HG03103 (cell line): ENCODE results near the gene MEN1.
"Not testable (repeated sequence)": the region's sequence is repeated elsewhere in the genome, so short reads cannot be mapped to it uniquely, and the experiment has no call there.

Experiments used
- ATAC-seq: cut with Tn5 transposase; IDR thresholded peaks from one replicate; pipeline ENCODE4 v1.9.1; 2021; ENCODE audit warnings: low read depth; ENCODE audit not compliant: unreplicated experiment

MEN1 gene

DNA sequence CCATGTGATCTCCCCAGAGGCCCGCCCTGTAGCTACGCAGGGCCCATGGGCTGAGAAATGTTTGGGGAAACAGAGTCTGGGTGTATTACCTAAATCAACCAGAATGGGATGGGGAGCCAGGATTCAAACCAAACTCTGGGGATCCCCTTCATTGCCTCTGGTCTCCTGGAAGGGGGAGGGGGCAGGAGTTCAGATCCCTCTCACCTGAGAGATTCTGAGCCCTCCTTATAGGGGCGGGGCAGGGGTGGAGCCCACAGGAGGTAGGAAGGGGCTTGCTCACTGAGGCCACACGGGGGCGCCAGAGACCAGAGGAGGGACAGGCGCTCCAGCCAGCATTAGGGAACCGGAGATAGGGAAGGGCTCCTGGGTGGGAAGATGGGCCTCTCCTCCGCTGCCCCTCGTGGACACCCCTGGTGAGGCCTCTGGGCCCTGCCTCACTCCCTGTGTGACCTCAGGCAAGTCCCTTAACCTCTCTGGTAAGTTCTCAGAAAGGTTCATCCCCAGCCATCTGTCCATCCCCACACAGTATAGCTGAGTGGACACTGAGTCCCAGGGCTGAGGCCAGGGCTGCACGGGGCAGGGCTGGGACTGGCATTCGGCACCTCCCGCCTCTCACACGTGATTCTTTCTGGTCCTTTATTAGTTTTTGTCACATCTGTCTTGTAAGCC lies 36.8 kb upstream of the MEN1 start:
- no peak for ATAC-seq

DNA sequence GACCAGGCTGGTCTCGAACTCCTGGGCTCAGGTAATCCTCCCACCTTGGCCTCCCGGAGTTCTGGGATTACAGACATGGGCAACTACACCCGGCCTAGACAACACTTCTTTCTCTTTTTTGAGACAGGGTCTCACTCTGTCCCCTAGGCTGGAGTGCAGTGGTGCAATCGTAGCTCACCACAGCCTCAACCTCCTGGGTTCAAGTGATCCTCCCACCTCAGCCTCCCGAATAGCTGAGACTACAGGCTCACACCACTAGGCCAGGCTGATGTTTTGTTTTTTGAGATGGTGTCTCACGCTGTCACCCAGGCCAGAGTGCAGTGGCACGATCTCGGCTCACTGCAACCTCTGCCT lies 35.4 kb upstream of the MEN1 start:
- ATAC-seq: not testable (repeated sequence)

DNA sequence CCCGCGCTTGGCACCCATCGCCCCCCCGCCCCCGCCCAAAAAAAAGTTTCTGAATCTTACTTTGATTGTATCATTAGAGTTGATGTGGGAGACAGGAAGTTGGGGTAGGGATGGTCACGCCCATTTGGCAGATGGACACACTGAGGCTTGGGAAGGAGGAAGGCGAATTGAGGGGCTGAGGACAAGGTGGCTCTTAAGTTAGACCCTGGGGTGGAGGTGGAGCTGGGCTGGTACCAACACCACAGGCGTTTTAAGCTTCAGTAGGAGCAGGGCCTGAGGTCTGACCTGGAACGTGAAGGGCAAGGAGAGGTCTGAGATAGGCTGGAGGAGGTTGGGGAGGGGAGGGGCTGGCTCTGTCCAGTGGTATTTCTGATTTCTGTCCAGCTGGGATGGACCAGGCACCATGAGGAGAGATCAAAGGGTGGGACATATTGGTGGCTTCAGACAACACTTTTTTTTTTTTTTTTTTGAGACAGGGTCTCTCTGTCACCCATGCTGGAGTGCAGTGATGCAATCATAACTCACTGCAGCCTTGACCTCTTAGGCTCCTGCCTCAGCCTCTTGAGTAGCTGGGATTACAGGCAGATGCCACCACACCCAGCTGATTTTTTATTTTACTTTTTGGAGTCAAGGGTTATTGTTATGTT lies 34.9 kb upstream of the MEN1 start:
- ATAC-seq: no peak

DNA sequence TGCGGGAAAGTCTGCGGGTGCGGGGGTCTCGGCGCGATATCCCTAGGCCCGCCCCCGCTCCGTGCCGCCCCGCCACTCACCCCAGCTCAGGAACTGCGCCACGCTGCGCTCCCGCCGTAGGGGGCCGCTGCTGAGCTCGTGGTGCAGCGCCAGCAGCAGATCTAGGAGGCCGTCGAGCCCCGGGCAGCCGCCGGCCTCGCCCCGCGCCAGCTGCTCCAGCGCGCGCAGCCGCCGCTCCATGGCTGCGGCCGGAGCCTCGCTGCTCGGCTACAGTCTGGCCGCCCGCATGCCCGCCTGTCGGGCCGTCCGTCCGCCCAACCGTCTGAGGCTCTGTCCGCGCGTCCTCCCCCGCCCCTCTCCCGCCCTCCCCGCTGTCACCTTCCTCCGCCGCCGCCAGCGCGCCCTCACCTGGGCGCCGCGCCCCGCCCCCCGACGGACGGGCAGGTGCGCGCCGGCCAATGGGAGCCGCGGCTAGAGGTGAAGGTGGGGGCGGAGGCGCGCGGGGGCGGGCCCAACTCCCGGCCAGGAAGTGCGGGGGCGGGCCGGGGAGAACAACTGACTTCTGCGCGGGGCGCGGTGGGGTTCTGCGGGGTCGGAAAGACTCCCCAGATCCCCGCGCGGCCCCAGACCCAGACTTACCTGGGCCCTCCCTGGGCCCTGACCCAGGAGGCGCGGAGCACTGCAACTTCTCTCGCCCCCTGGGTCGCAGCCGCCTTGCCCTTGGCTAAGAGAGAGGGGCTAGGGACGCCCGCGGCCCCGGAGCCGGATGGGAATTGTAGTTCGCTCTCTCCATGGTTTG lies 34.2 kb upstream of the MEN1 start, which contains the start of gene CDC42BPG:
Gene CDC42BPG, minus strand, starts transcription at position 324 of the 799 bp plus-strand sequence. Its CDS starts 84 bp downstream, at position 240.
- no peak for ATAC-seq

DNA sequence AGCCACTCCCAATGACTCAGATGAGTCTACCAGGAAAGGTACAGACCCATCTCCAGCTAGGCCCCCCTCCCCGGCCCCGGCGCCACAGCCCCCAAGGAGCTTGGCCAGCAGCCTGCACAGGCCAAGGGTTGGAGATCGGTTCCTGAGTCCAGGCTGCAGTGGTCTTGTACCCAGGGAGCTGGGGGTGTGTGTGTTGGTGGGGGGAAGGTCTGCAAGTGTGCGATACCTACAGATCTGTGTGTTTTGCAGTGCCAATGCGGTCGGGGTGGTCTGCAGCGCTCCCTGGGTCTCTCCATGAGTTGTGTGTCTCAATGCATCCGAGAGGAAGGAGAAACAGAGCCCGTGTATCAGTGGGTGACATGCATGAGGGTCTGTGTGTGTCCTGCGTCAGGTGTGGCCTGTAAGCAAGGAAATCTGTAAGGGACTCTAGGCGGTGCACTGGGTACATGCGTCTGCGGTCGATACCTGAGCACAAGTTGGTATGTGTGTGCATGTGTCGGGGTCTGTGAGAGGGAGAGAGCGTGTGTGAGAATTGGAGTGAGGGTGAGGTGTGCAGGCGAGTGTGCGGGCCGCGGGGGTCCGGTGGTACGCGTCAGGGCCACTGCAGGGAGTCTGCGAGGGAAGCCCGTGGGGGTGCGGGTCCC lies 33.5 kb upstream of the MEN1 start:
- no peak for ATAC-seq

DNA sequence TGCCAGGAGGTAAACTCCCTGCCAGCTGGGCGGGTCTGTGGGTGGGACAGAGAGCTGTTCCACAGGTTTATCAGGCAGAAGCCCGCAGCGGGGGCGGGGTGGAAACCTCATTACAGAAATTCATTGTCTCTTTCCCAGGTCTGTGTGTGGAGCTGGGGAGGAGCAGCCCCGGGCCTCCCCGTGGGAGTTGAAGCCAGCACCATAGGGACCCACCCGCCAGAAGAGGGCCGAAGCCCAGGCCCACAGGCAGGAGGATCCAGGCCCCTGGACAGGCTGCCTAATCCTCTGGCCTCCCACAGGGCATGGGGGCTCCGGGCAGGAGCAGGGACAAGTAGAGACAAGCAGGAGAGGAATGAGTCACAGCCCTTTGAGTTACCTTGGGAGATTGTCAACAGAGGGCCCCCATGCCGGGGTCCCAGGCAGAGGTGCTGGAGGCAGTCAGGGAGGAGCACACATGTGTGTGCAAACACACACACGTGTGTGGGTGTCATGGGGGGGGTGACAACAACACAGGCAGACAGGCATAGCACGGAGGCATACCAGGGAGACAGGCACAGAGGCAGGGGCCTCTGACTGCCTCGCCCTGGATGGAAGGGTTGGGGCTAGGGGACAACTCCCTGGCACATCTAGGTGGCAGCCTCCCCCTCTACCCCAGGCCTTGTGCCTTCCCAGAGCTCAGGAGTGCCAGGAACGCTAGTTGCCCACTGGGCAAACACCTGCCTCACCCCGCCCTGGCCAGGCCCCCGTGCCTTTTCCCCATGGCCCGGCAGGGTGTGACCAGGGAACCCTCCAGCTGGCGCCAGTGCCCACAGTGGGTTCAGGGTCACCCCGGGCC lies 32.7 kb upstream of the MEN1 start:
- no peak for ATAC-seq

DNA sequence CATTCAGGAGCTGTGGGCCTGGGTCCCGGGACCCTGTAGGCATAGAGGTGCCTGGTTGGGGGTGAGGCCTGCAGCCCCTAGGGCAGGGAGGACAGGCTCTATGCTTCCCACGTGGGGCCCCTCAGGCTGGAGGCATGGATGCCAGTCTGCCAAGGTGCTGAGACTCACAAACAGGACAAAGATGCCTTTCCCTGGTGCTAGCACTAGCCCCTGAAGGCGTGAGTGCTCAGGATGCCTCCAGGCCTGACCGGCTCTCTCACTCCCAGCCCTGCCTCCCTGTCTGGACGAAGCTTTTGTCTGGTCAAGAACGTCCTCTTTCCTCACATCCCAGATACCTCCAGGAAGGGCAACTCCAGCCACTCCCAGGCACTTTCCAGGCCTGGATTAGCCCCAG lies 32.0 kb upstream of the MEN1 start:
- no peak for ATAC-seq

DNA sequence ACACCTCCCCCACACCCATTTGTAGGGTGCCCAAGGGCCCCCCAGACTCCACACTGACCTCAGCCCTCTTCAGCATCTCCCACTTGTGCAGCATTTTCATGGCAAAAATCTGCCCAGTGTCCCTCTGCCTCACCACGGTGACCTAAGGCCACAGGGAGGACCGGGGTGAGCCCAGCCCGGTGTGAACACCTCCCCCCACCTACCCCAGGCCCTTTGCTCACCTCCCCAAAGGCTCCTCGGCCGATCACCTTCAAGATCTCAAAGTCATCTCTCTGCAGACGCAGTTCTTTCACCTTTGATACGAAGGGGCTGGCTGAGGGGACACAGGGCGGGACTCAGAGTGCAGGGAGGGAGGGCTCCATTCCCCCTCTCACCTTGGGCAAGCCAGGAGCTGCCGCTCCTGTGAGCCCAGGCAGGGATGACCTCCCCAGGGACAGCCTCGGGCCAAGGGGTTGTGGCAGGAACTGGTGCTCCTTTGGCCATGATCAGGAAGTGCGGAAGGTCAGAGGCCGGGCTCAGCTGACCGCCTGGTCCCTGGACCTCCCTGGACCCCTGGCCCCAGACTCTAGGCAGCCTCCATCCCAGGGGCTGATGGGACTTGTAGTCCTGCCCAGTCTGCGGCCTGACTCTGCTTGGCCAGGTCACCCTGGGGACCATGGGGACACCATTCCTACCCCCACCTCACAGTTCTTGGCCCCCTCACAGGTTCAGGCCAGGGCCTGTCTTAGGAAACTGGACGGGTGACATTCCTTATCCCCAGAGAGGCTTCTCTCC lies 31.4 kb upstream of the MEN1 start:
- no peak for ATAC-seq

DNA sequence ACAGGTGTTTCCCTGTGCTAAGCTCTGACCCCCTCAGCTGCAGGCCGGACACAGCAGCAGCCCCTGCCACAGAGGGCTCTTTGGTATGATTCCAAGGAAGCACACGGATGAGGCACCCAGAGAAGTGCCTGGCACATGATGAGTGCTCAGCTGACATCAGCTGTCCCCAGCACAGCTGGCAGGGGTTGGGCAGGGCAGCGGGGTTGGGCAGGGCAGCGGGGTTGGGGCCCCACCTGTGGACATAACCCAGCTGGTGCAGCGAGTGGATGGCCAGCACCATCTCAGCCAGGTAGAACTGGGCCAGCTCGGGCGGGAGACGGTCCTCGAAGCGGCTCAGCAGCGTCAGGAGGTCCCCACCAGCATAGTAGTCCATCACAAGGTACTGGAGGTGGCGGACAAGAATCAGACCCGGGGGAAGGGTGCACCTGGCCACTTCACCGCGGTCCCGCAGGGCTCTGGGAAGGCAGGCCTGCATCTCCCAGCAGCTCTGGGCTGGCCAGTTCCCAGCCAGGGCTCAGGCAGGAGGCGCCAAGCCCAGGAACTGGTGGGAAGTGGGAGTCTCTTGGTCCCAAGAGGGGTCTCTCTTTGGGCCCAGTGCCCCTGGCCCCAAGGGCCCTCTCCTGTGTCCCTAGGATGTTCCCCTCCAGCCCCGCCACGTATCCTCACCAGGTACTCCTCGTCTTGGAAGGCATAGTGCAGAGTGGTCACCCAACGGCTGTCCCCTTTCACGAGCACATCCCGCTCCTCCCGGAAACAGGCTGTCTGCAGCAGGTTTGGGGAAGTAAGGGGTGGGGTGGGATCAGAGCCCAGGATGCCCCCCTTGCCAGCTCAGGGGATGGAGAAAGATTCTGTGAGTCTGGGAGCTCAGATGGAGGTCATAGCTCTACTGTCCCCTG lies 29.8 kb upstream of the MEN1 start:
- ATAC-seq: no peak

DNA sequence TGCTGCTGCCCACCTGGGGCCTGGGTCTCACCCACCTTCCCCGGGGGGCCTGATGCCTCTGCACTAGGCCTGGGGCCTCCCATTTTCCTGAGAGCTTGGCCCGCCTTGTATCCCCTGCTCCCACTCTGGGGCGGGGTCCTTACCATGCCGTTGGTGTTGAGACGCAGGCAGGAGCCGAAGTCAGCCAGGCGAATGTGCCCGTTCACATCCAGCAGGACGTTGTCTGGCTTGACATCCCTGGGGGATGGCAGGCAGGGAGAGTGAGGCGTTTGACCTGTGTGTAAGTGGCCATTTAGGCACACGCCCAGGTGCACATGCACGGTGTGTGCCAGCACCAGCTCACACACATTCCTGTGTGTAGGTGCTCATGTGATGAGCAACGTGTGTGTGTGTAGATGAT lies 29.0 kb upstream of the MEN1 start:
- no peak for ATAC-seq

DNA sequence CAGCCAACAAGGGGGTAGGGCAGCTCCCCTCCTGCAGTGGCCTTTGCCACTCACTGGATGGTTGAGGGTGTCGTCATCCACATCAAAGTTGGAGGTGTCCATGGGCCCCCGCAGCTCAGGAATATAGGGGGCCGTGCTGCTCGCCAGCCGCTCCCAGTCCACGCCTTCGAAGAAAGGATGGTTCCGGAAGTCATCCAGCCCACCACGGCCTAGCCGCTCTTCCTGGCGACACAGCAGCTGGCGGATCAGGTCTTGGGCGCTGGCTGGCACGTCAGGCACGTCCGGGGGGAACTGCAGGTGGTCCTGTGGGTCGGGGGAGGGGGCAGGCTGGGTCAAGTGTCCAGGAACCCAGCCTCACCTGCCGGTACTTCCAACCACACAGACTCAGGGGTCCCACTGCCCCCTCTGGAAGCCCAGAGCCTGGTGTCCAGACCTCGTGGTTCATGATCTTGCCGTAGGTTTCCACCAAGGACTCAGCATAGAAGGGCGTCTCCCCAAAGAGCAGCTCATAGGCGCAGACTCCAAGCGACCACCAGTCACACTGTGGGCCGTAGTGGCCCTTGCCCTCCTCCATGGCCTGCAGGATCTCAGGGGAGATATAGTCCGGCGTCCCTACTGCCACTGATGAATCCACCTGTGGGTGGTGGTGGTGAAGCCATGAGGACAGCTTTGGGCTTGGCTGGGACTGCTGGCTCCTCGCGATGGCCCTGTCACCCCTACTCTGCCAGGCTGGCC lies 28.4 kb upstream of the MEN1 start:
- no peak for ATAC-seq

DNA sequence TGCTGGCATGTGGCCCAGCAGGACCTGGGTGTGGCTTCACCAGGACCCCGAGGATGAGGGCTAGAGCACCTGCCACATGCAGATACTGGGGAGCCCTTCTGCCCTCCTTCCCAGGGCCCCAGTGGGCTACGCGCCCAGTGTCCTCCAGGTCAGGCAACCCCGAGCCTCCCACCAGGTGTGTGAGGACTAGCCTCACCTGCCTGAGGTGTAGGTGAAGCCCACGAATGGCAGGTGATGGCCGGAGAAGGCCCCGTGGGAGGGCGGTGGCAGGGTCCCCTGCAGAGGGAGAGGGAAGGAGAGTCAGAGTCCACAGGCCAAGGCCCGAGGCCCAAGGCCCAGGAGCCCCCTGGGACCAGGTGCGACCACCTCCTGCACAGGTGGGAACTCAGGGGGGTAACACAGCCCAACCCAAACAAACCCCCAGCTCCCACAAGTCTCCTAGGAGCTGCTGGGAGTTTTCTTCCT lies 27.6 kb upstream of the MEN1 start:
- ATAC-seq: no peak

DNA sequence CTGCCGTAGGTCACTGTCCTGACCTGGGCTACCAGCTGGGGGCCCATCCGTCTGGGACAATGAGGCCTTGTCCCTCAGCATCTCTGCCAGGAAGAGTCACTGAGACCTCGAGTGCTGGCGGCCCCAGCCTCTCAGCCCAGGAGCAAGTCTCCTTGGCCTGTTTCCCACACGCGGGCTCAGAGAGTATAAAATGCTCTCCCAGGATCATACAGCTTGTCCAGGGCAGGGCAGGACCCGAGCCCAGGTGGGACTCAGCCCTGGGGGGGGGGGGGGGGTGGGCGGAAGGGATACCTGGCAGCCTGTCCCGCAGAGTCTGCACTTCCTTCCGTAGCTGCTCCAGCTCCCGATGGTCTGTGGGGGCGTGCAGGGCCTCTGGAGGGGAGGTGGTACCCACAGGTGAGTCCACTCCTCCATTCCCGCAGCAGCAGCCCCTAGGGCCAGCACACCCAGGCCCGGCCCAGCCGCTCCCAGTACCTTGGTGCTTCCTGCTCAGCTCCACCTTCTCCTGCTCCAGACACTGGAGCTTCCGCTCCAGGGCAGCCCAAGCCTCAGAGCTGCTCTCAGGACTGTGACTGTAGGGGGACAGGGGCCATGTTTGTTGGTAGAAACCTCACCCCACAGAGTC lies 26.2 kb upstream of the MEN1 start:
- no peak for ATAC-seq

DNA sequence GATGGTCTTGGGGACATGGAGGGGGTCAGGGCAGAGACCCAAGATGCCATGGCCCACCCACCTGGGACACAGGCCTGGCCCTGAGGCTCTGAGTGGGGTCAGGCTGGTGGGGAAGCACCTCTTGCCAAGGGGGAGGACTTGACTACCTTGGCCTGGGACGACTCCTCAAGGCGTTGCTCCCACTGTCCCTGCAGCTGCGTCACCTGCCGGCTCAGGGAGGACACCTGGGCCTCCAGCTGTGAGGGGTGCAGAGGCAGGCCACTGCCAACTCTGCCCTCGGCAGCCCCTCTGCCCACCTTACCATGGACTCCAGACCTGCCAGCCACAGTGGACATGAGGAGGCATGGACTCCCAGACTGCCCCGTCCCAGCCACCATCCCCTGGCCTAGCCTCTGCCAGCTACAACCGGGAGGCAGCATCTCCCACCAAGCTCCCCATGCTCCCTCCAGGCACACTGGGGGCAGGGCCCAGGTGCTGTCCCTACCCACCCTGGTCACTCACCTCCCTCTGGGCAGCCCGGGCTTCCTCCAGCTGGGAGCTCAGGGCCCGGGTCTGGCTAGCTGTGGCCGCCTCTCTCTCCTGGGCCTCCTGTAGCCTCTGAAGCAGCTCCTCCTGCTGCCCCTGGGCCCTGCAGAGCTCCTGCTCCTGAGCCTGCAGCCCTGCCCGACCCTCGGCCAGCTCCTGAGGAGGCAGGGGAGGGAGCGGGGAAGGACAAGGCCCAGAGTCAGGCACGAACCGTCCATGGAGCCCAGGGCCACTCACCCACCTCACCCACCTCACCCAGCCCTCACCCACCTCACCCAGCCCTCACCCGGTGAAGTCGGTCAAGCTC lies 25.5 kb upstream of the MEN1 start:
- ATAC-seq: no peak

DNA sequence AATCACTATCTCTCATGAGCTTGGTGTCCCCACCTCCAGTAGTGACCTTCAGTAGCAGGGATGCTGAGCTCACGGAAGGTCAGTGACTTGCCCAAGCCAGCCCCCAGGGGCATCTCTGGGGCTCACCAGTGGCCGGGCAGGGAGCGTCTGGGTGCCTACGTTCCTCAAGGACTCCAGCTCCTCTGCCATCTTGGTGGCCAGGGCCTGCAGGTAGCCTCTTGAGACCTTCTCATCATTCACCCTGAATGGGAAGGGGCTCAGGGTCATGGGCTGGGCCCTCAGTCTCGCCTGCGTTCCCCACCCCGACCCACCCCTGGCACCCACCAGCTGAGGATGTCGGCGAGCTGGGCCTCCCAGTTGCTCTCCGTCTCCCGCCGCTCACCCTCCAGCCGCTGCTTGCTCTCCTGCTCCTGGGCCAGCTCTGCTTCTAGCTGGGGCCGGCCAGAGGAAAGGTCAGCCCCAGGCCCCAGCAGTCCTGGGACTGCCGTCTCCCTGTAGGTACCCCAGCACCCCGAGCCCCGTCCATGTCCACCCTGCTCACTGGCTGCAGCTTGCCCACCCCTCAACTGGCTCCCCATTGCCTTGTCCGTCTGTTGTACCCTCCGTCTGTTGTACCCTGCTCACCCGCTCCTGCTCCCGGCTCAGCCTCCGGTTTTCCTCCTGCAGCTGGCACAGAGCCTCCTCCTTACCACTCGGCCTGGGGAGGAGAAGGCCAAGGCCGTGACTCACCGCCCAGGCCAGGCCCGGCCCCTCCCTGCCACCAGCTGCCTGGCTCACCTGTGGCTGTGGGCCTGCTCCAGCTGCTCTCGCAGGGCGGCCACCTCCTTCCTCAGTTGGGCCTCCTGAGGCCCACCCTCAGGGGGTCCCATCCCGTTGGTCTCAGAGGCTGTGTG lies 24.6 kb upstream of the MEN1 start:
- ATAC-seq: no peak
